Activated CD8-positive, alpha-beta memory T cell treated with anti-CD3 and anti-CD28 coated beads, Interleukin-2, amount 50 U/mL, for 24 hours (primary cell): ENCODE measurements around the gene YIPF2.

Source experiments
- DNase-seq: peaks from one replicate; pipeline ENCODE4 v3.0.0-alpha.2; 2020; ENCODE audit errors: extremely low read depth

Gene YIPF2

GRCh38 chr19:10876459-10877240 is 51.8 kb downstream of the YIPF2 start:
- DNase-seq, result no peak

- no peak for DNase-seq
Observed at GRCh38 chr19:10874024-10874423, 54.4 kb downstream of the YIPF2 start.

GRCh38 chr19:10872546-10873107 is 55.8 kb downstream of the YIPF2 start:
- no peak for DNase-seq
